DND-41 (cell line): ENCODE results near the gene RAB6D.
A peak's percentile ranks its signal among the peaks of the same experiment; 100 is the strongest.
"Not testable (repeated sequence)": the region's sequence is repeated elsewhere in the genome, so short reads cannot be mapped to it uniquely, and the experiment has no call there.

Experiments
- ATAC-seq: fragments of 200-7000 bp; cut with Tn5 transposase; 3 replicates; pipeline ENCODE4 v1.9.1; 2021; ENCODE audit warnings: low read depth; ENCODE audit not compliant: insufficient read depth
- DNase-seq: peaks from one replicate; pipeline ENCODE4 v3.0.0-alpha.2; 2020
- H2AFZ ChIP-seq: 2 replicates; pipeline ENCODE4 v1.6.0; 2012; ENCODE audit warnings: low read depth, low read length
- H3K27ac ChIP-seq: 2 replicates; pipeline ENCODE4 v1.5.1; 2012; ENCODE audit warnings: low read length, inconsistent platforms
- H3K27me3 ChIP-seq: fragments of 200-600 bp; sonication (generic); 2 replicates; pipeline ENCODE4 v1.6.0; 2012; ENCODE audit warnings: low read length, mild to moderate bottlenecking, inconsistent platforms; ENCODE audit not compliant: insufficient read depth, poor library complexity
- H3K36me3 ChIP-seq: 2 replicates; pipeline ENCODE4 v1.5.1; 2012; ENCODE audit warnings: low read length, inconsistent platforms; ENCODE audit not compliant: insufficient read depth
- H3K4me1 ChIP-seq: 2 replicates; pipeline ENCODE4 v1.5.1; 2012; ENCODE audit warnings: mild to moderate bottlenecking, low read length; ENCODE audit not compliant: insufficient read depth
- H3K4me2 ChIP-seq: 2 replicates; pipeline ENCODE4 v1.6.0; 2012; ENCODE audit warnings: mild to moderate bottlenecking, moderate library complexity, low read length, inconsistent platforms; ENCODE audit not compliant: insufficient read depth
- H3K4me3 ChIP-seq, 2 experiments: fragments of 200-600 bp in 1 of 2; shearing (Covaris generic) in 1 of 2; 2 replicates each; pipeline ENCODE4 v1.5.1; 2012 to 2016; ENCODE audit warnings: inconsistent platforms in 2 of 2, low read length in 2 of 2, mild to moderate bottlenecking in 2 of 2, low read depth in 1 of 2, moderate library complexity in 1 of 2
- H3K79me2 ChIP-seq: 2 replicates; pipeline ENCODE4 v1.6.0; 2012; ENCODE audit warnings: low read length, inconsistent platforms; ENCODE audit not compliant: insufficient read depth
- H3K9ac ChIP-seq: 2 replicates; pipeline ENCODE4 v1.6.0; 2012; ENCODE audit warnings: low read depth, mild to moderate bottlenecking, inconsistent platforms, low read length, moderate library complexity
- H3K9me3 ChIP-seq: 2 replicates; pipeline ENCODE4 v1.5.1; 2012; ENCODE audit warnings: low read length, moderate library complexity, mild to moderate bottlenecking, inconsistent platforms; ENCODE audit not compliant: insufficient read depth, severe bottlenecking
- H4K20me1 ChIP-seq: 2 replicates; pipeline ENCODE4 v1.6.0; 2012; ENCODE audit warnings: low read length; ENCODE audit not compliant: insufficient read depth
- EZH2 ChIP-seq: IDR thresholded peaks from 3 replicates; pipeline ENCODE4 v1.6.1; 2012; ENCODE audit warnings: borderline replicate concordance, low read depth, mild to moderate bottlenecking, moderate library complexity, low read length, inconsistent platforms; ENCODE audit not compliant: severe bottlenecking
- TF ChIP-seq, protein P1 (sequence below): IDR thresholded peaks from 2 replicates; pipeline ENCODE4 v1.5.1; 2012; ENCODE audit warnings: borderline replicate concordance, low read length, moderate library complexity, mild to moderate bottlenecking; ENCODE audit not compliant: poor library complexity, severe bottlenecking; ENCODE audit errors: extremely low read depth

The RAB6D gene

DNA sequence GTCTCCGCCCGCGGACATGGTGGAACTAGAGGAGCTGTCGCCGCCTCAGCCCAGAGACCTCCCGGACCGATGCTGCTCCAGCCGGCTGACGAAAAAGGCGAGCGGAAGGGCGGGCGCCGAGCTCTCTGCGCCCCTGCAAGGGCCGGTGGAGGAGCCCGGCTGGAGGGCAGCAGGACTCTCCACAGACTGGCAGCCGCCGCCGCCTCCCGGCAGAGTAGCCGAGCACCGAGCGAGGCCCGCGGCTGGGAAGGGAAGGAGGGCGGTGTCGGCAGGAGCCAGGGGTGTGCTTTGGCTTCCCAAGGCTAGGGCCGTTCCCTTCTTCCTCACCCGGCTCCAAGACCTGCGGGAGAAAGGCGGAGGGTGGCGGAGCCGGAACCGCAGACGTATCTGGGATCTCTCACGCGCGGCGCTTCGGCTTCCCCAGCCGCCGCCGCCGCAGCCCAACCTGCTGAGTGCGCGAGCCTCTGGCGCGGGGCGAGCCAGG, at the start of gene RAB6D:
Gene RAB6D, minus strand, starts transcription at position 466 of the 484 bp plus-strand sequence. Its CDS starts 448 bp downstream, at position 18.
- peak within 1 kb of the TSS in 1 of 2 experiments; percentile 34; a peak in 1 of 4 replicates for H3K4me3 ChIP-seq
- H2AFZ ChIP-seq, result not testable (repeated sequence)

DNA sequence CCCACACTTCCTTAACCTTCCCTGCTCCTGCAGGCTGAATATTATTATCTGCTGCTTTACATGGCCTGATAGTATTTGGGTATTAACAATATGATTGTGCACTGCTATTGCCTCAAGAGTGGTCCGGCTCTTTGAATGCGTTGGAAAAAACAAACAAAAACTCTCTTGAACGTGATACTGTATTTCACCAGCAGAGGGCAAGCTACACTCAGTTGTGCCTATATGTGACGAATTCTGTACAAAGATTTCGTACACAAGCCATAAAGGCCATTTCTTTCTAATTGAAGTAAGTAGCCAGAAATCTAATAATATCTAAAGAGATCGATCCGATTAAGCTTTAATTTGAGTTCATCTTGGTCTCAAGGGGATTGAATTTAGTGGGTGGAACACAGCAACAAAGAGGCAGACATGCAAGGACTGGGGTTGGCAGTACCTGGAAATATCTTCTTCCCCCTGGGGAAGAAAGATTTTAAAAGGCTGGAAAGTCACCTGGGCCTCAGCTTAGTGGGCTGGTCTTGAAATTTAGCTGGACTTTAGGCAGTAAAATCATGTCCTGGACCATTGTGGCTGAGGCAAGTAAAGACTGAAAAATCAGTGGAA, 49.3 kb upstream of the RAB6D start:
- H3K4me2 ChIP-seq, result peak overlapping the region; percentile 24; the same call in 1 of the 2 replicates
- peak; percentile 63 for ATAC-seq
- H3K36me3 ChIP-seq, result peaks cover 15% of the 10 kb centered on the region
- no peak for TF ChIP-seq EZH2
- TF ChIP-seq, protein P1, sequence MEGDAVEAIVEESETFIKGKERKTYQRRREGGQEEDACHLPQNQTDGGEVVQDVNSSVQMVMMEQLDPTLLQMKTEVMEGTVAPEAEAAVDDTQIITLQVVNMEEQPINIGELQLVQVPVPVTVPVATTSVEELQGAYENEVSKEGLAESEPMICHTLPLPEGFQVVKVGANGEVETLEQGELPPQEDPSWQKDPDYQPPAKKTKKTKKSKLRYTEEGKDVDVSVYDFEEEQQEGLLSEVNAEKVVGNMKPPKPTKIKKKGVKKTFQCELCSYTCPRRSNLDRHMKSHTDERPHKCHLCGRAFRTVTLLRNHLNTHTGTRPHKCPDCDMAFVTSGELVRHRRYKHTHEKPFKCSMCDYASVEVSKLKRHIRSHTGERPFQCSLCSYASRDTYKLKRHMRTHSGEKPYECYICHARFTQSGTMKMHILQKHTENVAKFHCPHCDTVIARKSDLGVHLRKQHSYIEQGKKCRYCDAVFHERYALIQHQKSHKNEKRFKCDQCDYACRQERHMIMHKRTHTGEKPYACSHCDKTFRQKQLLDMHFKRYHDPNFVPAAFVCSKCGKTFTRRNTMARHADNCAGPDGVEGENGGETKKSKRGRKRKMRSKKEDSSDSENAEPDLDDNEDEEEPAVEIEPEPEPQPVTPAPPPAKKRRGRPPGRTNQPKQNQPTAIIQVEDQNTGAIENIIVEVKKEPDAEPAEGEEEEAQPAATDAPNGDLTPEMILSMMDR, result peak; percentile 88
- H3K4me3 ChIP-seq, result no peak overlapping the region
- no peaks in the 10 kb centered on the region for H4K20me1 ChIP-seq
- H3K27ac ChIP-seq, result peak overlapping the region; percentile 15; the same call in 1 of the 2 replicates
- no peaks in the 10 kb centered on the region for H3K79me2 ChIP-seq
- no peaks in the 10 kb centered on the region for H3K9me3 ChIP-seq
- peaks cover 29% of the 10 kb centered on the region for H3K4me1 ChIP-seq
- peak overlapping the region; percentile 28 for H3K9ac ChIP-seq
- H3K27me3 ChIP-seq, result no peaks in the 10 kb centered on the region
- peak; percentile 54 for DNase-seq
- H2AFZ ChIP-seq, result peak overlapping the region; percentile 75

More for the DNA sequence above, at the start of gene RAB6D:
- peak; percentile 71 for ATAC-seq
- H3K27ac ChIP-seq, H3K9ac ChIP-seq, H3K79me2 ChIP-seq, H3K36me3 ChIP-seq, H3K4me1 ChIP-seq, H3K9me3 ChIP-seq, DNase-seq, H4K20me1 ChIP-seq: not testable (repeated sequence)
- peak; percentile 79 for TF ChIP-seq EZH2
- H3K4me2 ChIP-seq, result peak within 1 kb of the TSS; percentile 61
- H3K27me3 ChIP-seq, result peaks cover 17% of the 10 kb centered on the region

DNA sequence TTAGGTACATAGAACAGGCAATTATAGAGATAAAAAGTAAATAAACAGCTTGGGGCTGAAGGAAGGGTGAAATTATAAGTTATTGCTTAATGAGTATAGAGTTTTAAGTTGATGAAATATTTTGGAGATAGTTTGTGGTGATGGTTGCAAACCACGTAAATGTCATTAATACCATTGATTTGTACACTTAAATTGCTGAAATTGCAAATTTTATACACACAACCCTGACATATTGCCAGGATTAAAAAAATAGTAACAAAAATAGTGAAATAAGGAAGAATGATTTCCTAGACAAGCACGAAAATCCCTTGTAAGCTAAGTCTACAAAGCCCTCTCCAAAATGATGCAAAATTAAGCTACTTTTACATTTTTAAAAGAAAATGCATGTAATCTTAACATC, 46.2 kb upstream of the RAB6D start:
- DNase-seq (no peak), ATAC-seq (no peak)
- no peak overlapping the region for H3K4me2 ChIP-seq
- no peak overlapping the region for H2AFZ ChIP-seq
- no peak overlapping the region for H3K27ac ChIP-seq
- H3K79me2 ChIP-seq, result peaks cover 22% of the 10 kb centered on the region
- no peaks in the 10 kb centered on the region for H3K27me3 ChIP-seq
- H4K20me1 ChIP-seq, result no peaks in the 10 kb centered on the region
- no peak for TF ChIP-seq EZH2
- TF ChIP-seq, protein P1, result no peak
- no peaks in the 10 kb centered on the region for H3K9me3 ChIP-seq
- no peak overlapping the region for H3K4me3 ChIP-seq
- peaks cover 23% of the 10 kb centered on the region for H3K36me3 ChIP-seq
- no peak overlapping the region for H3K9ac ChIP-seq
- peaks cover 59% of the 10 kb centered on the region for H3K4me1 ChIP-seq

DNA sequence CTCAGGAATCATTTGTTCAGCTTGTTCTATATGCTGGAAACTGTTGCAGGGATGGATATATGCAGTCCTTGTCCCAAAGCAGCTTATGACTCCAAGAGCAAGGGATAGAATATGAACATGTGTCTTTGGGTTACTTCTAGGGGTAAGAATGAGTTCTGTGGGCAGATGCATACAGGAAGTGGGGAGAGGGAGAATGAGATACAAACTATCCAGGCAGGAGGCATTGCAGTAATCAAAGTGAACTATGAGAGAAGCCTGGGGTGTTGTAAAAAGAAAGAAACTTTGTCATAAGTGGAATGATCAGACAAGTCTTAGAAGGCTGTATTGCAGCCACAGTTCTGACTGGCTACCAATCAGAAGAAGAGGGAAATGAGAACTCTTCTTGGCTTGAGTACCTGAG, 44.8 kb upstream of the RAB6D start:
- TF ChIP-seq, protein P1, result no peak
- no peak for TF ChIP-seq EZH2
- Histone ChIP-seq H2AFZ (0 out of 2 replicates have a peak overlapping the region, but pooled peaks have one; percentile 9), H3K9ac (peak overlapping the region; percentile 0; the same call in 1 of the 2 replicates), H3K36me3 (peaks cover 23% of the 10 kb centered on the region), H3K27ac (peak overlapping the region; percentile 73), H4K20me1 (no peaks in the 10 kb centered on the region), H3K4me2 (peak overlapping the region; percentile 77), H3K79me2 (peaks cover 22% of the 10 kb centered on the region), H3K4me3 (no peak overlapping the region; a peak in 1 of 4 replicates), H3K27me3 (no peaks in the 10 kb centered on the region), H3K9me3 (no peaks in the 10 kb centered on the region), H3K4me1 (peaks cover 73% of the 10 kb centered on the region)
- ATAC-seq (peak; percentile 61), DNase-seq (peak; percentile 43)
